Ectodermal cell (in vitro differentiated cells): Measurements from ENCODE around the gene COL4A6. TPM values are rescaled to one million over a fixed set of nuclear protein-coding genes. Genes with fewer than 3 reads are reported as not detected.
A peak's percentile ranks its signal among the peaks of the same experiment; 100 is the strongest.
"Not testable (repeated sequence)": the region's sequence is repeated elsewhere in the genome, so short reads cannot be mapped to it uniquely, and the experiment has no call there.

Experiments used
- H3K27ac ChIP-seq: 2 replicates; pipeline ENCODE4 v1.7.0; 2013; ENCODE audit warnings: mild to moderate bottlenecking, low read depth, low read length; ENCODE audit not compliant: insufficient read depth, poor library complexity, severe bottlenecking
- H3K27me3 ChIP-seq: 2 replicates; pipeline ENCODE4 v1.7.0; 2013; ENCODE audit warnings: mild to moderate bottlenecking, low read length; ENCODE audit not compliant: insufficient read depth, control insufficient read depth, poor library complexity, severe bottlenecking
- H3K36me3 ChIP-seq: one replicate; pipeline ENCODE4 v1.7.0; 2013; ENCODE audit warnings: low read length; ENCODE audit not compliant: control insufficient read depth, insufficient read depth
- H3K4me1 ChIP-seq: one replicate; pipeline ENCODE4 v1.7.0; 2013; ENCODE audit warnings: low read length; ENCODE audit not compliant: control insufficient read depth, insufficient read depth
- H3K4me3 ChIP-seq: 2 replicates; pipeline ENCODE4 v1.7.0; 2013; ENCODE audit warnings: low read depth, low read length, control low read depth; ENCODE audit not compliant: insufficient read depth
- H3K9me3 ChIP-seq: 2 replicates; pipeline ENCODE4 v1.7.0; 2013; ENCODE audit warnings: mild to moderate bottlenecking, low read length, moderate library complexity; ENCODE audit not compliant: control insufficient read depth
- WGBS, 2 experiments: methylation state at CpG; one replicate each; pipeline ENCODE4 v1.1.7; 2013; ENCODE audit warnings: missing lambda C conversion rate in 2 of 2; 5-methylcytosine and 5-hydroxymethylcytosine counted together
- polyA plus RNA-seq, 4 experiments: library from polyadenylated mRNA; stranded (reverse); fragments of 50-300 nt; gene quantifications; one replicate each; pipeline ENCODE4 v1.2.3, GENCODE V29; 2013

The COL4A6 gene
- 49.3 TPM for polyA plus RNA-seq (2013, experiment 1 of 4)
- polyA plus RNA-seq (2013, experiment 2 of 4): 49.5 TPM
- 28.9 TPM for polyA plus RNA-seq (2013, experiment 3 of 4)
- polyA plus RNA-seq (2013, experiment 4 of 4): 35.5 TPM

- H3K4me3 ChIP-seq: peak within 1 kb of the TSS; percentile 66
- H3K27me3 ChIP-seq: no peaks in the 10 kb centered on the region
- H3K4me1 ChIP-seq: no peaks in the 10 kb centered on the region
- WGBS, 2 experiments: 0 to 1% methylated on average over 16 of the region's 16 CpGs
- no peaks in the 10 kb centered on the region for H3K36me3 ChIP-seq
- no peak within 1 kb of the TSS for H3K27ac ChIP-seq
- no peaks in the 10 kb centered on the region for H3K9me3 ChIP-seq
Observed at GRCh38 chrX:108438110-108438623, at the start of gene COL4A6. TSS of gene COL4A6 (minus strand) at chrX:108438422. CDS start at chrX:108438196, 226 bp downstream.

DNA sequence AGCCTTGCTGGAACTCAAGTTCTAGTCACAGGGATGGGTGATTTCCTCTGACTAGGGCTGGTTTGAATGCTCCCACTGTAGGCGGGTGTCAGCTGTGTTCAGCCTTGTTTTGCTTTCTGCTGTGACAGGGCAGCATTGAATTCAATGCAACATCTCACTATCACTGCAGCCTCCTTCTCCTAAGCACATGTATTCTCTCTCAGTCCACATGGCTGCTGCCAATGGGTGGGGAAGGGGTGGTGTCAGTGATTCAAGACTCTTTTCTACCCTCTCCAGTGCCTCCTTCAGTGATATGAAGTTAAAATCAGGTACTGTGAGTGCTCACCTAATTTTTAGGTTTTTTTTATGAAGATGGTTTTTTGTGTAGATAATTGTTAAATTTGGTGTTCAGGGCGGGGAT is 47.7 kb upstream of the COL4A6 start:
- no peaks in the 10 kb centered on the region for H3K27me3 ChIP-seq
- no peak overlapping the region for H3K27ac ChIP-seq
- no peaks in the 10 kb centered on the region for H3K9me3 ChIP-seq
- no peaks in the 10 kb centered on the region for H3K36me3 ChIP-seq
- H3K4me1 ChIP-seq: no peaks in the 10 kb centered on the region
- no peak overlapping the region for H3K4me3 ChIP-seq
- 100% methylated on average over 1 of the region's 2 CpGs for WGBS, 2 experiments

- Histone ChIP-seq H3K4me3 (no peak overlapping the region), H3K36me3 (no peaks in the 10 kb centered on the region)
- WGBS, 2 experiments: 96 to 98% methylated on average over 3 of the region's 3 CpGs
Observed at GRCh38 chrX:108484251-108484650, 46.0 kb upstream of the COL4A6 start.

DNA sequence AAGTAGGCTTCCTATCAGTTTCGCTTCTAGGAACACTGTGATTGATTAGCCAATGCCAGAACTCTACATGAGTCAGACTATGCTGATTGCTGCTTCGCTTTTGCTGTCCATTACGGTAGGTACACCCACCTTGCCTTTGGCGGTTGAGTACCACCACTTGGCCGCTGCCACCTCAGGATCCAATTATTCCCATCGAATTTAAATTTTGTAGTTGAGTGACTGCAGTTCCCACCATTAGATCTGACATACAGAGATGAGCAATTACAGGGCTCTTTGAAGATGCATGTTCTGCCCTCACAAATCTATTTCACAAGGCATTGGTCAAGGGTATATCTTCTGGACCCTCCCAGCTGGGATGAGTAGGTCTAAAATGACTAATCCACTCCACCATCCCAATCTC is 43.3 kb upstream of the COL4A6 start:
- WGBS, 2 experiments: 89 to 99% methylated on average over 6 of the region's 6 CpGs
- H3K4me1 ChIP-seq, H3K27ac ChIP-seq, H3K27me3 ChIP-seq, H3K36me3 ChIP-seq, H3K9me3 ChIP-seq, H3K4me3 ChIP-seq: not testable (repeated sequence)

More at GRCh38 chrX:108484251-108484650, 46.0 kb upstream of the COL4A6 start:
- Histone ChIP-seq H3K27ac (no peak overlapping the region), H3K9me3 (no peaks in the 10 kb centered on the region), H3K4me1 (no peaks in the 10 kb centered on the region), H3K27me3 (no peaks in the 10 kb centered on the region)

DNA sequence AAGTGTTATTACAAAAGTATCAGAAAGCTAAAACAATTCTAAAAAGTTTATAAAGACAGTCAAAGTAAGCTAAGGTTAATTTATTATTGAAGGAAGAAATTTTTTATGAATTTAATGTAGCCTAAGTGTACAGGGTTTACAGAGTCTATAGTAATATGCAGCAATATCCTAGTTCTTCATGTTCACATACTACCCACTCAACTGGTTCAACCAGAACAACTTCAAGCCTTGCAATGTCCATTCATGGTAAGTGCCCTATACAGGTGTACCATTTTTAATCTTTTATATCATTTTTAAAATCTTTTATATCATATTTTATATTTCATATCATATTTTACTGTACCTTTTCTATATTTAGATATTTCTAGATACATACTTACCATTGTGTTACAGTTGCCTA is 35.8 kb upstream of the COL4A6 start:
- H3K27me3 ChIP-seq: no peaks in the 10 kb centered on the region

DNA sequence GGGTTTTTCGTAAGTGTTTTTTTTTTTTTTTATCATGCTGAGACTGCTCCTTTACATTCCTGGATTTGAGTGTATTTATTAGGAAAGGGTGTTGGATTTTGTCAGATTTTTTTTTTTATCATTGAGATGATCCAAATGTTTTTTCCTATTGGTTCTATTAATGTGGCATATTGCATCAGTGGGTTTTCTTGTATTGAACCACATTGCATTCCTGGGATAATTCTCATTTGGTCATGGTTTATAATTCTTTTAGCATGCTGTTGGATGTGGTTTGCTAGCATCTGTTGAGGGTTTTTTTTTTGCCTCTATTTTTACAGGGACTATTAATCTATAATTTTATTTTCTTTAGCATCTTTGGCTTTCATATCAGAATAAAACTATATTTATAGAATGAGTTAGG is 30.3 kb upstream of the COL4A6 start:
- Histone ChIP-seq H3K27ac (no peak overlapping the region), H3K4me1 (no peaks in the 10 kb centered on the region), H3K9me3 (no peaks in the 10 kb centered on the region), H3K4me3 (no peak overlapping the region), H3K27me3 (no peaks in the 10 kb centered on the region), H3K36me3 (no peaks in the 10 kb centered on the region)
- 94 to 100% methylated on average over 1 of the region's 1 CpG for WGBS, 2 experiments

More for the DNA sequence above, 35.8 kb upstream of the COL4A6 start:
- no peak overlapping the region for H3K27ac ChIP-seq
- peaks cover 3% of the 10 kb centered on the region for H3K36me3 ChIP-seq
- no peaks in the 10 kb centered on the region for H3K4me1 ChIP-seq
- no peaks in the 10 kb centered on the region for H3K9me3 ChIP-seq
- H3K4me3 ChIP-seq: no peak overlapping the region

- Histone ChIP-seq H3K27me3 (no peaks in the 10 kb centered on the region), H3K9me3 (no peaks in the 10 kb centered on the region), H3K36me3 (no peaks in the 10 kb centered on the region), H3K4me3 (no peak overlapping the region), H3K27ac (no peak overlapping the region), H3K4me1 (no peaks in the 10 kb centered on the region)
- 70 to 85% methylated on average over 3 of the region's 3 CpGs for WGBS, 2 experiments
Observed at GRCh38 chrX:108464604-108465003, 26.4 kb upstream of the COL4A6 start.

- 90 to 92% methylated on average over 2 to 3 of the region's 4 CpGs for WGBS, 2 experiments
- Histone ChIP-seq H3K4me3 (no peak overlapping the region), H3K36me3 (no peaks in the 10 kb centered on the region), H3K4me1 (no peaks in the 10 kb centered on the region), H3K27me3 (no peaks in the 10 kb centered on the region), H3K9me3 (no peaks in the 10 kb centered on the region), H3K27ac (no peak overlapping the region)
Observed at GRCh38 chrX:108456971-108457477, 18.8 kb upstream of the COL4A6 start.

GRCh38 chrX:108453841-108454240 is 15.6 kb upstream of the COL4A6 start:
- Histone ChIP-seq H3K27me3 (no peaks in the 10 kb centered on the region), H3K9me3 (no peaks in the 10 kb centered on the region), H3K4me1 (no peaks in the 10 kb centered on the region), H3K4me3 (no peak overlapping the region), H3K27ac (no peak overlapping the region), H3K36me3 (no peaks in the 10 kb centered on the region)
- 88 to 100% methylated on average over 1 to 2 of the region's 3 CpGs for WGBS, 2 experiments

DNA sequence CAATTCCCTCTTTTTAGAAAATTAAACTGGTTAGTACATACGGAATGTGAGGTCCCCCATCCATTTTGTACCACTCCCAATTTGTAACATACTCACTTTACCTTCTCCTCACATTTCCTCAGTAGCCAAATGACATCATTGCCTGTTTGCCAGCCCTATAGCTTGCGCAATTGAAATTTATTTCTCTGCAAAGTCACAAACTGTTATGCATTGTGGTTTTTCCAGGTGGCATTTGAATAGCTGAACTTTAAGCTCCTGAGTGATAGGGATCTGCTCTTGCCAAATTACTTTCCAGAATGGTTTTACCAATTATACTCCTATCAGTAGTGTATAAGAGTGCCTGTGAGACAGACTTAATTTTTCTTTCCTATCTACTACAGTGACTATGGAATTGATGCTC is 9.1 kb upstream of the COL4A6 start:
- Histone ChIP-seq H3K36me3 (no peaks in the 10 kb centered on the region), H3K4me1 (no peaks in the 10 kb centered on the region), H3K9me3 (no peaks in the 10 kb centered on the region), H3K27ac (no peak overlapping the region), H3K27me3 (no peaks in the 10 kb centered on the region), H3K4me3 (no peak overlapping the region)
- WGBS, 2 experiments: 78 to 85% methylated on average over 2 of the region's 2 CpGs
